Heart left ventricle (tissue), 16 donors: Measurements from ENCODE around the gene SSTR4. TPM values are rescaled to one million over a fixed set of nuclear protein-coding genes. Genes with fewer than 3 reads are reported as not detected.

Experiments used
- ATAC-seq, 4 donors: fragments of 200-7000 bp; cut with Tn5 transposase; one replicate each; pipeline ENCODE4 v1.9.1; 2020 to 2022; ENCODE audit warnings: moderate library complexity in 4 of 4, mild to moderate bottlenecking in 3 of 4, moderate number of reproducible peaks in 1 of 4
- DNase-seq, 5 donors: peaks; one replicate each; pipeline ENCODE4 v3.0.0-alpha.2; 2020
- H3K27ac ChIP-seq, 12 donors: fragments of 200-600 bp; sonication (generic) in 4 of 12; one replicate each; pipeline versions ENCODE4 v1.5.0 to v1.8.0; 2016 to 2022; ENCODE audit warnings: mild to moderate bottlenecking in 2 of 12
- H3K27me3 ChIP-seq, 9 donors: fragments of 200-600 bp; sonication (generic) in 2 of 9; one replicate each; pipeline versions ENCODE4 v1.5.1 to v1.8.0; 2016 to 2022; ENCODE audit warnings: mild to moderate bottlenecking in 3 of 9
- H3K36me3 ChIP-seq, 9 donors: fragments of 200-600 bp; sonication (generic) in 2 of 9; one replicate each; pipeline versions ENCODE4 v1.5.0 to v1.8.0; 2018 to 2022; ENCODE audit warnings: mild to moderate bottlenecking in 2 of 9
- H3K4me1 ChIP-seq, 12 donors: fragments of 200-600 bp; sonication (generic) in 4 of 12; one replicate each; pipeline versions ENCODE4 v1.5.0 to v1.8.0; 2016 to 2022; ENCODE audit warnings: mild to moderate bottlenecking in 3 of 12
- H3K4me3 ChIP-seq, 12 donors: fragments of 200-600 bp; sonication (generic) in 4 of 12; one replicate each; pipeline versions ENCODE4 v1.5.0 to v1.8.0; 2017 to 2022; ENCODE audit warnings: mild to moderate bottlenecking in 9 of 12, moderate library complexity in 4 of 12
- H3K9me3 ChIP-seq, 12 donors: fragments of 200-600 bp; sonication (generic) in 4 of 12; one replicate each; pipeline versions ENCODE4 v1.5.0 to v1.8.0; 2016 to 2022; ENCODE audit warnings: mild to moderate bottlenecking in 1 of 12
- CTCF ChIP-seq, 12 donors: fragments of 200-600 bp; sonication (generic) in 4 of 12; IDR thresholded peaks; one replicate each; pipeline versions ENCODE4 v1.5.0 to v1.8.0; 2018 to 2022; ENCODE audit warnings: antibody characterized with exemption in 12 of 12, mild to moderate bottlenecking in 5 of 12
- POLR2A ChIP-seq, 2 donors: fragments of 450-650 bp; IDR thresholded peaks; one replicate each; pipeline ENCODE4 v1.6.1; 2017; ENCODE audit warnings: antibody characterized with exemption in 2 of 2, mild to moderate bottlenecking in 2 of 2, moderate library complexity in 2 of 2
- WGBS, 4 donors: extraction: QIAGEN DNeasy Blood & Tissue Kit in 2 of 4; methylation state at CpG; one replicate each; pipeline versions ENCODE4 v1.1.5 to v1.1.7; 2013 to 2018; 5-methylcytosine and 5-hydroxymethylcytosine counted together
- intact Hi-C, 10 donors: fragments of 100-400 bp; cut with DNase I; formaldehyde crosslinking; loops; one replicate each; pipeline versions ENCODE4 v1.11.1 to v1.14.2; 2022
- polyA plus RNA-seq, 2 donors: library from polyadenylated mRNA; stranded (reverse); fragments of 200-250 nt; gene quantifications; one replicate each; pipeline ENCODE4 v1.2.3, GENCODE V29; 2013
- total RNA-seq, 9 donors: library from RNA; depleted of rRNA in 2 of 9; stranded (reverse); fragments of >200 nt in 2 of 9; fragmentation: NEBNext Ultra II Directional in 3 of 9; extraction: Animal tissue kit (Norgen Biotek cat#: 25700) in 3 of 9; gene quantifications; one replicate each; pipeline versions ENCODE4 v1.1.0 to v1.2.4, GENCODE V29; 2016 to 2023
- donor health status: ischemic (EF 13 %, LVEDD 7.1; RV severe dilation, severe dysfunction).
- donor health status: healthy with polysubstance abuse.
- donor health status: DM: no; HTN: yes; CAD: no.
- donor health status: DM: no; HTN: no; CAD: no.
- donor health status: ischemic (EF 25% LVEDD 6.9; RV normal size, moderate dysfunction).
- donor health status: ischemic (EF 25% LVEDD 5.7; RV mildly dilated, moderate dysfunction).
- donor health status: healthy.
- donor health status: DM: yes; HTN: yes; CAD: no.
- donor health status: ischemic (EF 35%, LVEDD 5.7; RV mildly dilated, moderate dysfunction).
- donor health status: nonischemic (EF 11% LVEDD 7.7; RV severe dilation, severe dysfunction).
- donor health status: DM: yes; HTN: yes; CAD: no.
- donor health status: PGD.
- donor health status: ischemic (EF 29% LVEDD 5.4; RV normal size, mild dysfunction).
- donor health status: nonischemic (EF 23%, LVEDD 6.1; RV moderate dilation, normal function).

The SSTR4 gene
- total and polyA plus RNA-seq, 11 donors: 0.28 TPM; not detected in 10

GRCh38 chr20:23035731-23036130 lies 619 bp downstream of the SSTR4 start:
- Histone ChIP-seq H3K36me3 (no peaks in the 10 kb centered on the region), H3K27me3 (peaks cover 12 to 51% (median 29%) of the 10 kb centered on the region in 9 donors), H3K9me3 (no peaks in the 10 kb centered on the region), H3K27ac (no peak overlapping the region), H3K4me3 (peak overlapping the region in 5 of 12 donors; percentile 25 to 52 (median 36)), H3K4me1 (peaks cover 0 to 27% (median 6%) of the 10 kb centered on the region in 12 donors)
- TF ChIP-seq CTCF (IDR thresholded peaks at IDR 0.05) (no peak), POLR2A (IDR thresholded peaks at IDR 0.05) (no peak)
- DNase-seq: peak in 1 of 5 donors; percentile 14
- ATAC-seq: no peak
- WGBS, 4 donors: 92 to 96% (median 94%) methylated on average over 41 of the region's 41 CpGs
- intact Hi-C loops: loop anchor here in 1 of 10 donors (5.0 kb wide), 1 partner anchor 338 kb away; no protein-coding TSS in a partner anchor

GRCh38 chr20:23036371-23036770 lies 1.3 kb downstream of the SSTR4 start:
- Histone ChIP-seq H3K36me3 (no peaks in the 10 kb centered on the region), H3K27ac (no peak overlapping the region), H3K4me1 (peaks cover 0 to 26% (median 6%) of the 10 kb centered on the region in 12 donors), H3K9me3 (no peaks in the 10 kb centered on the region), H3K4me3 (no peak overlapping the region), H3K27me3 (peaks cover 12 to 51% (median 29%) of the 10 kb centered on the region in 9 donors)
- intact Hi-C loops: loop anchor here in 1 of 10 donors (5.0 kb wide), 1 partner anchor 339 kb away; no protein-coding TSS in a partner anchor
- DNase-seq (peak in 1 of 5 donors; percentile 10), ATAC-seq (no peak)
- 97 to 98% (median 98%) methylated on average over 10 to 11 of the region's 11 CpGs for WGBS, 4 donors
- TF ChIP-seq CTCF (IDR thresholded peaks at IDR 0.05) (no peak), POLR2A (IDR thresholded peaks at IDR 0.05) (no peak)

GRCh38 chr20:23037017-23037481 lies 1.9 kb downstream of the SSTR4 start:
- H3K27ac ChIP-seq: no peak overlapping the region
- ATAC-seq: no peak
- H3K27me3 ChIP-seq: peaks cover 12 to 58% (median 29%) of the 10 kb centered on the region in 9 donors
- no peaks in the 10 kb centered on the region for H3K9me3 ChIP-seq
- no peak overlapping the region for H3K4me3 ChIP-seq
- DNase-seq: peak in 1 of 5 donors; percentile 6
- 44 to 79% (median 66%) methylated on average over 3 of the region's 3 CpGs for WGBS, 4 donors
- intact Hi-C loops: loop anchor here in 1 of 10 donors (5.0 kb wide), 1 partner anchor 340 kb away; no protein-coding TSS in a partner anchor
- H3K36me3 ChIP-seq: no peaks in the 10 kb centered on the region
- TF ChIP-seq CTCF (IDR thresholded peaks at IDR 0.05) (no peak), POLR2A (IDR thresholded peaks at IDR 0.05) (no peak)
- H3K4me1 ChIP-seq: peaks cover 0 to 20% (median 6%) of the 10 kb centered on the region in 12 donors

- no peak for TF ChIP-seq POLR2A (IDR thresholded peaks at IDR 0.05)
- TF ChIP-seq CTCF (IDR thresholded peaks at IDR 0.05): no peak
- Histone ChIP-seq H3K27me3 (peaks cover 12 to 59% (median 29%) of the 10 kb centered on the region in 9 donors), H3K4me1 (peaks cover 0 to 9% (median 0%) of the 10 kb centered on the region in 12 donors), H3K4me3 (no peak overlapping the region), H3K27ac (no peak overlapping the region), H3K9me3 (no peaks in the 10 kb centered on the region), H3K36me3 (no peaks in the 10 kb centered on the region)
- 71 to 74% (median 72%) methylated on average over 5 of the region's 5 CpGs for WGBS, 4 donors
- intact Hi-C loops: loop anchor here in 1 of 10 donors (5.0 kb wide), 1 partner anchor 342 kb away; no protein-coding TSS in a partner anchor
- ATAC-seq: no peak
- peak in 1 of 5 donors; percentile 3 for DNase-seq
These were observed 4.2 kb downstream of the SSTR4 start for GRCh38 chr20:23039136-23039875.
